Tibial artery (tissue), 4 donors: ENCODE results near the gene MINDY3.

Experiments used
- DNase-seq, 2 donors: peaks; one replicate each; pipeline ENCODE4 v3.0.0-alpha.2; 2019
- H3K27ac ChIP-seq, 2 donors: fragments of 200-600 bp; sonication (generic) in 1 of 2; 1 replicate in 1 of 2; 2 replicates in 1 of 2; pipeline ENCODE4 v1.5.1; 2018 to 2019; ENCODE audit warnings: mild to moderate bottlenecking in 1 of 2
- H3K27me3 ChIP-seq, 2 donors: fragments of 200-600 bp; sonication (generic) in 1 of 2; one replicate each; pipeline versions ENCODE4 v1.5.1 to v1.6.0; 2016 to 2019
- H3K36me3 ChIP-seq, 3 donors: fragments of 200-600 bp; sonication (generic) in 2 of 3; one replicate each; pipeline ENCODE4 v1.5.1; 2016 to 2019; ENCODE audit warnings: mild to moderate bottlenecking in 2 of 3
- H3K4me1 ChIP-seq, 4 donors: fragments of 200-600 bp; sonication (generic) in 2 of 4; 1 replicate in 3 of 4; 2 replicates in 1 of 4; pipeline ENCODE4 v1.5.1; 2016 to 2019
- H3K4me3 ChIP-seq, 2 donors: fragments of 200-600 bp; sonication (generic) in 1 of 2; 1 replicate in 1 of 2; 2 replicates in 1 of 2; pipeline ENCODE4 v1.5.1; 2018 to 2019; ENCODE audit warnings: mild to moderate bottlenecking in 2 of 2
- H3K9me3 ChIP-seq, 3 donors: fragments of 200-600 bp; sonication (generic) in 1 of 3; one replicate each; pipeline ENCODE4 v1.5.1; 2016 to 2019
- intact Hi-C: fragments of 100-400 bp; cut with DNase I; formaldehyde crosslinking; loops from one replicate; pipeline ENCODE4 v1.15.0; 2023; ENCODE audit warnings: low total_unique reads
- TF ChIP-seq, protein P1 (sequence below), 2 experiments: fragments of 200-600 bp in 1 of 2; fragments of 450-650 bp in 1 of 2; IDR thresholded peaks; one replicate each; pipeline ENCODE4 v1.5.1; 2017 to 2019; ENCODE audit warnings: antibody characterized with exemption in 2 of 2, mild to moderate bottlenecking in 1 of 2, moderate library complexity in 1 of 2

MINDY3 gene

GRCh38 chr10:15745751-15746150, 114.6 kb downstream of the MINDY3 start:
- H3K27me3 ChIP-seq = no peaks in the 10 kb centered on the region
- intact Hi-C loops = loop anchor here (10.0 kb wide), 1 partner anchor 321 kb away; no protein-coding TSS in a partner anchor
- H3K9me3 ChIP-seq = no peaks in the 10 kb centered on the region
- H3K36me3 ChIP-seq = no peaks in the 10 kb centered on the region
- DNase-seq = no peak
- peak overlapping the region in 1 of 2 donors; percentile 17 for H3K27ac ChIP-seq
- TF ChIP-seq, protein P1, sequence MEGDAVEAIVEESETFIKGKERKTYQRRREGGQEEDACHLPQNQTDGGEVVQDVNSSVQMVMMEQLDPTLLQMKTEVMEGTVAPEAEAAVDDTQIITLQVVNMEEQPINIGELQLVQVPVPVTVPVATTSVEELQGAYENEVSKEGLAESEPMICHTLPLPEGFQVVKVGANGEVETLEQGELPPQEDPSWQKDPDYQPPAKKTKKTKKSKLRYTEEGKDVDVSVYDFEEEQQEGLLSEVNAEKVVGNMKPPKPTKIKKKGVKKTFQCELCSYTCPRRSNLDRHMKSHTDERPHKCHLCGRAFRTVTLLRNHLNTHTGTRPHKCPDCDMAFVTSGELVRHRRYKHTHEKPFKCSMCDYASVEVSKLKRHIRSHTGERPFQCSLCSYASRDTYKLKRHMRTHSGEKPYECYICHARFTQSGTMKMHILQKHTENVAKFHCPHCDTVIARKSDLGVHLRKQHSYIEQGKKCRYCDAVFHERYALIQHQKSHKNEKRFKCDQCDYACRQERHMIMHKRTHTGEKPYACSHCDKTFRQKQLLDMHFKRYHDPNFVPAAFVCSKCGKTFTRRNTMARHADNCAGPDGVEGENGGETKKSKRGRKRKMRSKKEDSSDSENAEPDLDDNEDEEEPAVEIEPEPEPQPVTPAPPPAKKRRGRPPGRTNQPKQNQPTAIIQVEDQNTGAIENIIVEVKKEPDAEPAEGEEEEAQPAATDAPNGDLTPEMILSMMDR (IDR thresholded peaks at IDR 0.05) = no peak
- H3K4me3 ChIP-seq = no peak overlapping the region
- H3K4me1 ChIP-seq = peaks cover 0 to 16% (median 0%) of the 10 kb centered on the region in 4 donors

- Histone ChIP-seq H3K36me3 (no peaks in the 10 kb centered on the region), H3K27ac (no peak overlapping the region), H3K9me3 (no peaks in the 10 kb centered on the region), H3K4me1 (peaks cover 0 to 19% (median 2%) of the 10 kb centered on the region in 4 donors), H3K27me3 (no peaks in the 10 kb centered on the region), H3K4me3 (no peak overlapping the region)
- intact Hi-C loops = loop anchor here (10.0 kb wide), 1 partner anchor 320 kb away; no protein-coding TSS in a partner anchor
- peak in 1 of 2 donors; percentile 46 for DNase-seq
- TF ChIP-seq, protein P1 (IDR thresholded peaks at IDR 0.05) = peak; percentile 34 to 35
These were observed 116.0 kb downstream of the MINDY3 start for GRCh38 chr10:15744217-15744865.

GRCh38 chr10:15743443-15743842, 116.9 kb downstream of the MINDY3 start:
- TF ChIP-seq, protein P1 (IDR thresholded peaks at IDR 0.05) = no peak
- Histone ChIP-seq H3K4me1 (peaks cover 0 to 26% (median 5%) of the 10 kb centered on the region in 4 donors), H3K36me3 (no peaks in the 10 kb centered on the region), H3K4me3 (no peak overlapping the region), H3K9me3 (no peaks in the 10 kb centered on the region), H3K27me3 (no peaks in the 10 kb centered on the region), H3K27ac (no peak overlapping the region)
- intact Hi-C loops = loop anchor here (10.0 kb wide), 1 partner anchor 319 kb away; no protein-coding TSS in a partner anchor
- DNase-seq = no peak

DNA sequence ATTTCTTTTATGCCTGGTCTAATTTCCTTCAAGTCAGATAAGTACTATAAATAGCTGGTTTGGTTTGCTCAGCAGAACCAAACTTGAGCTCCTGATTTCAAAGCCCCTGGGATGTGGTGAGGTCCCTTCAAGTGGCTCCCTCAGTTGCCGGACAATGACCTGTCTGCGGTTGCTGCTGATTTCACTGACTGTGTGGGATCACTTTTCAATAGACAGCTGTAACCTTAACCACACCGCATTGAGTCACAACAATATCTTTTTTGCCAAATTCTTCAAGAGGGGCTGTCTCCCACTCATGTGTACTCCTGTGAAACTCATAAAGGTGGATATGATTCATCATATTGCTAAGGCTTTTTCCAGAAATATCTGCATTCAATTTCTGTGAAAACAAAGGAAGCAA, 117.5 kb downstream of the MINDY3 start:
- TF ChIP-seq, protein P1 (IDR thresholded peaks at IDR 0.05) = no peak
- intact Hi-C loops = loop anchor here (10.0 kb wide), 1 partner anchor 318 kb away; no protein-coding TSS in a partner anchor
- DNase-seq = no peak
- Histone ChIP-seq H3K4me1 (peaks cover 0 to 31% (median 8%) of the 10 kb centered on the region in 4 donors), H3K27ac (no peak overlapping the region), H3K9me3 (no peaks in the 10 kb centered on the region), H3K36me3 (no peaks in the 10 kb centered on the region), H3K27me3 (no peaks in the 10 kb centered on the region), H3K4me3 (no peak overlapping the region)

DNA sequence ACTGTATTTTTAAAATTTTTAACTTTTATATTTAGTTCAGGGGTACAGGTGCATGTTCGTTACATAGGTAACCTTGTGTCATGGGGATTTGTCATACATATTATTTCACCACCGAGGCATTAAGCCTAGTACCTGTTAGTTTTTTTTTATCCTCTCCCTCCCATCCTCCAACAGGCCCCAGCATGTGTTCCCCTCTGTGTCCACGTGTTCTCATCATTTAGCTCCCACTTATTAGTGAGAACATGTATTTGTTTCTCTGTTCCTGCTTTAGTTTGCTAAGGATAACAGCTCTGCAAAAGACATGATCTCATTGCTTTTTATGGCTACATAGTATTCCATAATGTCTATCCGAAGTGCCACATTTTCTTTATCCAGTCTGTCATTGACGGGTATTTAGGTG, 118.2 kb downstream of the MINDY3 start:
- Histone ChIP-seq H3K27ac (no peak overlapping the region), H3K4me1 (peaks cover 0 to 37% (median 8%) of the 10 kb centered on the region in 4 donors), H3K4me3 (no peak overlapping the region), H3K36me3 (no peaks in the 10 kb centered on the region), H3K27me3 (no peaks in the 10 kb centered on the region), H3K9me3 (no peaks in the 10 kb centered on the region)
- intact Hi-C loops = loop anchor here (10.0 kb wide), 1 partner anchor 317 kb away; no protein-coding TSS in a partner anchor
- TF ChIP-seq, protein P1 (IDR thresholded peaks at IDR 0.05) = no peak
- no peak for DNase-seq
